ENCODE measurements around the gene GINS1. TPM values are rescaled to one million over a fixed set of nuclear protein-coding genes. Genes with fewer than 3 reads are reported as not detected.

The GINS1 gene
- total RNA-seq, 1 experiment from 2014 or later = 74.3 TPM

GRCh38 chr20:25369529-25369928, 37.9 kb upstream of the GINS1 start:
- Histone ChIP-seq H3K4me2 (ENCODE audit: insufficient read depth, insufficient read length, low read length) (no peak overlapping the region), H2AFZ (ENCODE audit: low read length) (no peak overlapping the region), H4K8ac (replicated peaks; ENCODE audit: insufficient read length, low read depth, low read length) (no peak overlapping the region), H3T11ph (ENCODE audit: low read length) (no peak overlapping the region), H3K14ac (ENCODE audit: insufficient read depth, low read length) (no peak overlapping the region), H2BK12ac (ENCODE audit: insufficient read length, low read depth, low read length) (no peak overlapping the region), H3K27me3 (ENCODE audit: insufficient read depth, low read length) (no peaks in the 10 kb centered on the region), H3K23ac (ENCODE audit: insufficient read length, low read depth, low read length) (no peak overlapping the region), H3K18ac (ENCODE audit: insufficient read length, low read depth, low read length) (no peak overlapping the region), H2BK120ac (ENCODE audit: low read depth, low read length, poor library complexity, severe bottlenecking) (no peak overlapping the region), H3K27ac (ENCODE audit: insufficient read length, low read depth, low read length) (no peak overlapping the region), H4K20me1 (ENCODE audit: control insufficient read depth, insufficient read depth, insufficient read length) (no peaks in the 10 kb centered on the region), H3K9ac (ENCODE audit: extremely low read depth, insufficient read length, low read length) (no peak overlapping the region), H3K4me1 (ENCODE audit: insufficient read depth, low read length) (peaks cover 3% of the 10 kb centered on the region; the same call in 1 of the 2 replicates), H4K91ac (ENCODE audit: insufficient read length, low read depth, low read length) (no peak overlapping the region), H2BK20ac (ENCODE audit: low read depth, low read length, poor library complexity, severe bottlenecking) (no peak overlapping the region), H3K4ac (ENCODE audit: low read depth, low read length) (no peak overlapping the region), H2BK15ac (ENCODE audit: low read depth, low read length) (no peak overlapping the region), H2BK5ac (ENCODE audit: insufficient read length, low read length) (no peak overlapping the region), H3K23me2 (ENCODE audit: insufficient read length, low read depth, low read length, poor library complexity, severe bottlenecking) (no peaks in the 10 kb centered on the region), H3K79me2 (ENCODE audit: insufficient read depth, low read length) (peaks cover 8% of the 10 kb centered on the region; the same call in 1 of the 2 replicates), H4K5ac (ENCODE audit: insufficient read length, low read depth, low read length) (no peak overlapping the region), H3K56ac (ENCODE audit: insufficient read length, low read depth, low read length) (no peak overlapping the region), H3K79me1 (ENCODE audit: insufficient read depth, low read depth, low read length, poor library complexity, severe bottlenecking) (peaks cover 4% of the 10 kb centered on the region), H3K9me3 (ENCODE audit: control insufficient read depth, low read depth, low read length) (no peaks in the 10 kb centered on the region), H2AK5ac (ENCODE audit: insufficient read length, low read length) (no peak overlapping the region)
- Mint-ChIP-seq H3K27ac (no peak overlapping the region; a peak in 3 of 7 replicates), H3K4me3 (no peak overlapping the region), H3K9me3 (peaks cover 0 to 4% of the 10 kb centered on the region in 2 experiments; a peak in 4 of 5 replicates), H3K27me3 (ENCODE audit: low read depth) (no peaks in the 10 kb centered on the region), H3K36me3 (ENCODE audit: insufficient read depth in 1 of 3, low read depth in 3 of 3) (peaks cover 21 to 31% (median 21%) of the 10 kb centered on the region in 3 experiments), H3K4me1 (peaks cover 11 to 17% of the 10 kb centered on the region in 2 experiments)
- no peak for TF ChIP-seq CTCF (conservative IDR thresholded peaks at IDR 0.05)
- no CpG with 5 or more reads among the region's 8 CpGs for WGBS (ENCODE audit: extremely low coverage, insufficient read length, low lambda C conversion rate)
- no peak for DNase-seq
